ENCODE results near the gene WDR6.

WDR6 gene

DNA sequence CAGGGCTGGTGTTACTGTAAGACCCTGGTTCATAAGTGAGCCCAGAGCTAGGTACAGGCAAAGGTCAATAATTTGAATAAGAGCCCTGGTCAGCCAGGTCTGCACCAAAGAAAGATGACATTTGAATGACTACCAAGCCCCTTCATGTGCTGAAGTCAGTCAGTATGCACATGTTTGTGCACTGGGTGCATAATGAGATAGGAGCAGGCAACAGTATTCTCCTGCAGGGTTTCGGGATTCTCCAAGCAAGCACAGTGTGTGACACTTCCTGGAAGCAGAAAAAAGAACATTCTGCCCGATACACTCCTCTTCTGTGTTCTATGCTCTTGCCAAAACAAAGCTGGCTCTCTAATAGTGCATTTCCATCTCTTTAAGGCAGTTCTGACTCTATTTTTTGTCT is 27.5 kb downstream of the WDR6 start:
- TF ChIP-seq, protein P1, sequence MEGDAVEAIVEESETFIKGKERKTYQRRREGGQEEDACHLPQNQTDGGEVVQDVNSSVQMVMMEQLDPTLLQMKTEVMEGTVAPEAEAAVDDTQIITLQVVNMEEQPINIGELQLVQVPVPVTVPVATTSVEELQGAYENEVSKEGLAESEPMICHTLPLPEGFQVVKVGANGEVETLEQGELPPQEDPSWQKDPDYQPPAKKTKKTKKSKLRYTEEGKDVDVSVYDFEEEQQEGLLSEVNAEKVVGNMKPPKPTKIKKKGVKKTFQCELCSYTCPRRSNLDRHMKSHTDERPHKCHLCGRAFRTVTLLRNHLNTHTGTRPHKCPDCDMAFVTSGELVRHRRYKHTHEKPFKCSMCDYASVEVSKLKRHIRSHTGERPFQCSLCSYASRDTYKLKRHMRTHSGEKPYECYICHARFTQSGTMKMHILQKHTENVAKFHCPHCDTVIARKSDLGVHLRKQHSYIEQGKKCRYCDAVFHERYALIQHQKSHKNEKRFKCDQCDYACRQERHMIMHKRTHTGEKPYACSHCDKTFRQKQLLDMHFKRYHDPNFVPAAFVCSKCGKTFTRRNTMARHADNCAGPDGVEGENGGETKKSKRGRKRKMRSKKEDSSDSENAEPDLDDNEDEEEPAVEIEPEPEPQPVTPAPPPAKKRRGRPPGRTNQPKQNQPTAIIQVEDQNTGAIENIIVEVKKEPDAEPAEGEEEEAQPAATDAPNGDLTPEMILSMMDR (IDR thresholded peaks at IDR 0.05; ENCODE audit: control insufficient read depth, insufficient read depth, low read depth, low read length, missing control alignments), result no peak
- no peak overlapping the region for H3K4me3 ChIP-seq (ENCODE audit: control insufficient read depth, low read depth, low read length)
- no peak for DNase-seq (ENCODE audit: low read depth)

DNA sequence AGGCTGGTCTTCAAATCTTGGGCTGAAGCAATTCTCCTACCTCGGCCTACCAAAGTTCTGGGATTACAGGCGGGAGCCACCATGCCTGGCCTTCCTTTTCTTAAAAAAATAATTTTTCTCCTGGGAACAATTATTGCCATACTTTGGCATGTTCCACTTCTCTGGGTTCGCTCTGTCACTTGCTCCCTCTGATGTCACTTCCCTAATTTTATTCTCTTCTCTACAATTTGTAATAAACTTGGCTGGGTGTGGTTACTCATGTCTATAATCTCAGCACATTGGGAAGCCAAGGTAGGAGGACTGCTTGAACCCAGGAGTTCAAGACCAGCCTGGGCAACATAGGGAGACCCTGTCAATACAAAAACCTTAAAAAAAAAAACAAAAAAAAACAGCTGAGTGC is 28.1 kb downstream of the WDR6 start:
- TF ChIP-seq, protein P1 (IDR thresholded peaks at IDR 0.05; ENCODE audit: control insufficient read depth, insufficient read depth, low read depth, low read length, missing control alignments), result no peak
- DNase-seq (ENCODE audit: low read depth), result no peak
- no peak overlapping the region for H3K4me3 ChIP-seq (ENCODE audit: control insufficient read depth, low read depth, low read length)

DNA sequence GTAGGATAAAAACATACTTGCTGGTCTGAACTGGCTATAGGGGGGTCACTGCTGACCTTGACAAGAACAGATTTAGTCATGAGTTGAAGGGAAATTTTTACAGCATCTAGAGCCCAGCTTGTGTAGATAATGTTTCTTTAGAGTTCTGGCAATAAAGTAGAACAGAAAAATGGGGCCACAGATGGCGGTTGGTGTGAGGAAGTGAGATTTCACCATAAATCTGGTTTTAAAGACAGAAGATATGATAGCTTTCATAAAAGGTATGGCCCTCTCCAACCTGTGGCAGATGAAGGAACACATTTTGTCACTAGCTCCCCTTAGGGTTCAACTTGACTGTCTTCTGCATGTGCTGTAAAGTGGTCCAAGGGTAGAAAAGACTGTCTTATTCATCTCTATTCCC is 46.4 kb downstream of the WDR6 start:
- TF ChIP-seq, protein P1 (IDR thresholded peaks at IDR 0.05; ENCODE audit: control insufficient read depth, insufficient read depth, low read depth, low read length, missing control alignments), result no peak
- no peak overlapping the region for H3K4me3 ChIP-seq (ENCODE audit: control insufficient read depth, low read depth, low read length)
- no peak for DNase-seq (ENCODE audit: low read depth)

DNA sequence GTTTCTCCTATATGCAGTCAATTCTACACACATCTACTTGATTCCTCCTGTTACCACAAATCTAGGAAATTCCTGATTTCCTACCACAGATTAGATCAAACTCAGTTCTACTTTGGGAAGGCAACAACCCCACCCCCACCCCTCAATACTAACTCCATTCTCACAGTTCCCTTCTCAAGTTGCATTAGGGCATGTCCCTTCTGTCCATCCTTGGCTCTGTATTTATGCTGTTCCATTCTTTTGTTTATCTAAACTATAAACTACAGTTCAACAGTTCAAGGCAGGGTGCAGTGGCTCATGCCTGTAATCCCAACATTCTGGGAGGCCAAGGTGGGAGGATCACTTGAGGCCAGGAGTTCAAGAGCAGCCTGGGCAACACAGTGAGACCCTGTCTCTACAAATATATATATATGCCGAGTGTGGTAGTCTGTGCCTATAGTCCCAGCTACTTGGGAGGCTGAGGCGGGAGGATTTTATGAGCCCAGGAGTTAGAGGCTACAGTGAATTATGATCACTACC is 47.2 kb downstream of the WDR6 start:
- H3K4me3 ChIP-seq (ENCODE audit: control insufficient read depth, low read depth, low read length), result no peak overlapping the region
- TF ChIP-seq, protein P1 (IDR thresholded peaks at IDR 0.05; ENCODE audit: control insufficient read depth, insufficient read depth, low read depth, low read length, missing control alignments), result no peak
- DNase-seq (ENCODE audit: low read depth), result no peak

DNA sequence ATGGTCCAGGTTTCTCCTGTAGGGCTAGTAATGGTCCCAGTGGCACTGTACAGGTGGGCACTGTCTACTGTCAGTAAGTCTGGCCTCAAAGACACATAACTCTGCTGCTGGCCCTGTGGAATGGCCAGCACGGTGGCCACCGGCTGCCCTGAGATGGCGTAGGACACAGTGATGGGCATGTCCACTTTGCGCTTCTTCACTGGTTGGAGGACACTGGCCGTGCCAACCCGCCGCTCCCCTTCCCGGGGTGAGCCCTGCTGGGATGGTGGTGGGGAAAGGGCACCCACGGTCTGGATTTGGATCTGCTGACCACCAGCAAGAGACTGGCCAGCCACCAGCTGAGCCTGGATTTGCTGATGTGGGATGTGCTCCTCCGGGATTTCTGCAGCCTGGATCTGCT is 50.1 kb downstream of the WDR6 start:
- TF ChIP-seq, protein P1 (IDR thresholded peaks at IDR 0.05; ENCODE audit: control insufficient read depth, insufficient read depth, low read depth, low read length, missing control alignments), result no peak
- DNase-seq (ENCODE audit: low read depth), result no peak
- H3K4me3 ChIP-seq (ENCODE audit: control insufficient read depth, low read depth, low read length), result no peak overlapping the region

DNA sequence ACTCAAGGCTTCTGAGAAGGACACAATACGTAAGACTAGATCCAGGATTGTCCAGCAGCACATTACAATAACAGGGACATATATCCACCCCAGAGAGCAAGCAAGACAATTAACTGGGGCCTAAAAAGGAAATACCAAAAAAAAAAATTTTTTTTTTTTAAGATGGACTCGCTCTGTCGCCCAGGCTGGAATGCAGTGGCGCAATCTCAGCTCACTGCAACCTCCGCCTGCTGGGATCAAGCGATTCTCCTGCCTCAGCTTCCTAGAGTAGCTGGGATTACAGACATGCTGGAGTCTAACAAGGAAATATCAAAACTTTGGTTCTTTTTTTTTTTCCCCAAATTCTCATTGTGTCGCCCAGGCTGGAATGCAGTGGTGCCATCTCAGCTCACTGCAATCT is 50.8 kb downstream of the WDR6 start:
- H3K4me3 ChIP-seq (ENCODE audit: control insufficient read depth, low read depth, low read length), result no peak overlapping the region
- TF ChIP-seq, protein P1 (IDR thresholded peaks at IDR 0.05; ENCODE audit: control insufficient read depth, insufficient read depth, low read depth, low read length, missing control alignments), result no peak
- DNase-seq (ENCODE audit: low read depth), result no peak
